HepG2 (cell line): ENCODE results near the gene ALK.

ENCODE experiments used
- CTCF ChIP-seq: sonication (generic); formaldehyde crosslinking; IDR thresholded peaks from 2 replicates; pipeline ENCODE4 v1.5.0; 2020; ENCODE audit warnings: mild to moderate bottlenecking, missing genetic modification reagents, moderate library complexity
- EZH2 ChIP-seq: conservative IDR thresholded peaks from 2 replicates; pipeline ENCODE4 v1.6.1; 2012; ENCODE audit warnings: mild to moderate bottlenecking, low read depth, low read length, moderate library complexity
- GZF1 ChIP-seq: sonication (generic); formaldehyde crosslinking; IDR thresholded peaks from 2 replicates; pipeline ENCODE4 v1.5.1; 2020; ENCODE audit warnings: mild to moderate bottlenecking, missing genetic modification reagents
- HDAC6 ChIP-seq: fragments of 200-600 bp; sonication (generic); IDR thresholded peaks from 2 replicates; pipeline ENCODE4 v1.7.0; 2017; ENCODE audit warnings: mild to moderate bottlenecking, antibody characterized with exemption, low read length, low read depth
- HNF4G ChIP-seq, 2 experiments: sonication (generic) in 1 of 2; formaldehyde crosslinking in 1 of 2; IDR thresholded peaks; 2 replicates each; pipeline versions ENCODE4 v1.4.0 to v1.6.1; 2011 to 2020; ENCODE audit warnings: borderline replicate concordance in 2 of 2, low read depth in 2 of 2, mild to moderate bottlenecking in 2 of 2, low read length in 1 of 2, missing genetic modification reagents in 1 of 2, moderate library complexity in 1 of 2
- MAFF ChIP-seq: IDR thresholded peaks from 2 replicates; pipeline ENCODE4 v1.6.1; 2011; ENCODE audit warnings: low read depth, low read length, improper control_type of control experiment
- MAX ChIP-seq: IDR thresholded peaks from 2 replicates; pipeline ENCODE4 v1.6.1; 2012; ENCODE audit warnings: inconsistent platforms
- MLLT10 ChIP-seq: sonication (generic); formaldehyde crosslinking; IDR thresholded peaks from 2 replicates; pipeline ENCODE4 v1.4.0; 2020; ENCODE audit warnings: missing genetic modification reagents
- NFKBIZ ChIP-seq: IDR thresholded peaks from 2 replicates; pipeline ENCODE4 v1.6.1; 2018; ENCODE audit warnings: missing genetic modification reagents, missing compliant biosample characterization
- NR2F1 ChIP-seq, 2 experiments: fragments of 450-650 bp in 1 of 2; formaldehyde crosslinking in 1 of 2; IDR thresholded peaks; 2 replicates each; pipeline versions ENCODE4 v1.5.0 to v1.6.1; 2016 to 2020; ENCODE audit warnings: mild to moderate bottlenecking in 1 of 2, missing compliant biosample characterization in 1 of 2, missing genetic modification reagents in 1 of 2, moderate library complexity in 1 of 2
- POLR2AphosphoS5 ChIP-seq: IDR thresholded peaks from 2 replicates; pipeline ENCODE4 v1.6.1; 2012; ENCODE audit warnings: low read depth, low read length
- YY1 ChIP-seq: IDR thresholded peaks from 2 replicates; pipeline ENCODE4 v1.6.1; 2011; ENCODE audit warnings: low read length, low read depth, moderate library complexity, mild to moderate bottlenecking; ENCODE audit not compliant: insufficient read depth, insufficient replicate concordance
- ZBTB7A ChIP-seq: sonication (generic); formaldehyde crosslinking; IDR thresholded peaks from 2 replicates; pipeline ENCODE4 v1.8.0; 2022; ENCODE audit warnings: mild to moderate bottlenecking, missing genetic modification reagents
- ZNF766 ChIP-seq: sonication (generic); formaldehyde crosslinking; IDR thresholded peaks from 2 replicates; pipeline ENCODE4 v1.5.0; 2020; ENCODE audit warnings: missing genetic modification reagents, borderline replicate concordance

GRCh38 chr2:29606104-29607037, 315.0 kb downstream of the ALK start:
- TF ChIP-seq HDAC6, result no peak
- no peak for TF ChIP-seq MAX
- no peak for TF ChIP-seq MLLT10 (CRISPR knock-in tag)
- TF ChIP-seq POLR2AphosphoS5, result no peak
- no peak for TF ChIP-seq NFKBIZ (CRISPR knock-in tag)
- no peak for TF ChIP-seq YY1
- no peak for TF ChIP-seq MAFF
- TF ChIP-seq GZF1 (CRISPR knock-in tag), result no peak
- no peak for TF ChIP-seq ZBTB7A (CRISPR knock-in tag)
- no peak for TF ChIP-seq EZH2
- TF ChIP-seq NR2F1 (CRISPR knock-in tag; IDR thresholded peaks at IDR 0.05), result no peak
- TF ChIP-seq ZNF766 (CRISPR knock-in tag), result no peak
- no peak for TF ChIP-seq HNF4G (IDR thresholded peaks at IDR 0.05; ENCODE audit: borderline replicate concordance, low read depth, low read length)
- no peak for TF ChIP-seq HNF4G (CRISPR knock-in tag; IDR thresholded peaks at IDR 0.05; ENCODE audit: borderline replicate concordance, low read depth)
- no peak for TF ChIP-seq CTCF
